ENCODE results near the gene BPHL.

DNA sequence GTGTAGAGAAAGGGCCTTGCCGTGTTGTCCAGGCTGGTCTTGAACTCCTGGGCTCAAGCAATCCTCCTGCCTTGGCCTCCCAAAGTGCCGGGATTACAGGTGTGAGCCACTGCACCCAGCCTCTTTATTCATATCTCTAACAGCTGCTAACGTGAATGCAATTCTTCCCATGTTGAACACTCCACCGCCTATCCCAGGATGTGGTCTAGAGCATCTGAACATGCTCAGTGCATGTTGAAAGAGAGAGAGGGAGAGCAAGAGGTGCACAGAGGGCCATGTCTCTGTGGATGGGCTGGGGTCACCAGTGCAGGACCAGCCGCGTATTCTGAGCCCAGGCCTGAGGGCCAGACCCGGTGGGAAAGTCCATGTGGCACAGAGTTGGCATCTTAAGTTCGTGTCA is 26.1 kb downstream of the BPHL start:
- TF ChIP-seq CTCF (IDR thresholded peaks at IDR 0.05 in 2 of 3, conservative IDR thresholded peaks at IDR 0.05 in 1 of 3; ENCODE audit: borderline replicate concordance in 1 of 3, insufficient read depth in 1 of 3, low read depth in 2 of 3, low read length in 2 of 3) (no peak), POLR2A (IDR thresholded peaks at IDR 0.05; ENCODE audit: borderline replicate concordance, extremely low read depth, insufficient read depth, insufficient read length) (no peak), POLR2AphosphoS5 (IDR thresholded peaks at IDR 0.05; ENCODE audit: low read depth, low read length) (no peak), EZH2phosphoT487 (IDR thresholded peaks at IDR 0.05; ENCODE audit: borderline replicate concordance) (no peak), REST (IDR thresholded peaks at IDR 0.05; ENCODE audit: low read depth) (no peak), ZFX (IDR thresholded peaks at IDR 0.05) (no peak), EZH2 (IDR thresholded peaks at IDR 0.05) (no peak), CEBPB (IDR thresholded peaks at IDR 0.05; ENCODE audit: low read depth) (no peak), TCF7L2 (IDR thresholded peaks at IDR 0.05; ENCODE audit: borderline replicate concordance, extremely low read depth, insufficient read depth, insufficient read length) (no peak), SIN3A (IDR thresholded peaks at IDR 0.05; ENCODE audit: low read depth) (no peak)

Data from HCT116 (cell line).